Smooth muscle cell (in vitro differentiated cells): Measurements from ENCODE around the gene ITGB5. TPM values are rescaled to one million over a fixed set of nuclear protein-coding genes. Genes with fewer than 3 reads are reported as not detected.

Experiments used
- DNase-seq: peaks from one replicate; lab custom pipeline; 2025; ENCODE audit not compliant: unreplicated experiment; lab: John Stamatoyannopoulos, UW
- H2AFZ ChIP-seq: fragments of 200-600 bp; sonication (generic); 2 replicates; pipeline ENCODE4 v1.6.0; 2016; ENCODE audit warnings: antibody characterized with exemption, low read depth, mild to moderate bottlenecking
- H3F3A ChIP-seq: fragments of 200-600 bp; sonication (generic); 2 replicates; pipeline ENCODE4 v1.6.0; 2017; ENCODE audit warnings: antibody characterized with exemption, low read depth
- H3K27ac ChIP-seq: fragments of 200-600 bp; sonication (generic); 2 replicates; pipeline ENCODE4 v1.5.1; 2016; ENCODE audit warnings: low read depth, mild to moderate bottlenecking
- H3K27me3 ChIP-seq: fragments of 200-600 bp; sonication (generic); 2 replicates; pipeline ENCODE4 v1.6.1; 2016; ENCODE audit warnings: low read depth, mild to moderate bottlenecking
- H3K36me3 ChIP-seq: fragments of 200-600 bp; sonication (generic); 2 replicates; pipeline ENCODE4 v1.5.1; 2016; ENCODE audit warnings: low read depth
- H3K4me1 ChIP-seq: fragments of 200-600 bp; sonication (generic); 2 replicates; pipeline ENCODE4 v1.5.1; 2016; ENCODE audit warnings: low read depth
- H3K4me2 ChIP-seq: fragments of 200-600 bp; sonication (generic); 2 replicates; pipeline ENCODE4 v1.6.0; 2016; ENCODE audit warnings: mild to moderate bottlenecking
- H3K4me3 ChIP-seq: fragments of 200-600 bp; sonication (generic); 2 replicates; pipeline ENCODE4 v1.5.1; 2016; ENCODE audit warnings: mild to moderate bottlenecking
- H3K79me2 ChIP-seq: fragments of 200-600 bp; sonication (generic); 2 replicates; pipeline ENCODE4 v1.6.0; 2016; ENCODE audit warnings: low read depth, mild to moderate bottlenecking
- H3K9ac ChIP-seq: fragments of 200-600 bp; sonication (generic); 2 replicates; pipeline ENCODE4 v1.6.0; 2016; ENCODE audit warnings: low read depth
- H3K9me3 ChIP-seq: fragments of 200-600 bp; sonication (generic); replicated peaks from 2 replicates; pipeline ENCODE4 v1.5.1; 2016; ENCODE audit warnings: low read depth
- H4K20me1 ChIP-seq: fragments of 200-600 bp; sonication (generic); 2 replicates; pipeline ENCODE4 v1.6.0; 2016; ENCODE audit warnings: low read depth
- WGBS: methylation state at CpG from one replicate; pipeline ENCODE4 v1.1.7; 2016; ENCODE audit warnings: low lambda C conversion rate; 5-methylcytosine and 5-hydroxymethylcytosine counted together
- polyA plus RNA-seq: library from polyadenylated mRNA; unstranded; fragments of >200 nt; fragmentation: Nextera tagmentation; extraction: Ambion mirVana; gene quantifications from 2 replicates; pipeline ENCODE4 v1.2.1, GENCODE V29; 2016
- total RNA-seq: library from RNA; depleted of rRNA; stranded (reverse); fragments of >200 nt; gene quantifications from 2 replicates; pipeline ENCODE4 v1.2.3, GENCODE V29; 2014
- TF ChIP-seq, protein P1 (sequence below): fragments of 200-600 bp; sonication (generic); IDR thresholded peaks from 2 replicates; pipeline ENCODE4 v1.5.1; 2017; ENCODE audit warnings: borderline replicate concordance, mild to moderate bottlenecking, antibody characterized with exemption; ENCODE audit not compliant: insufficient read depth, poor library complexity, severe bottlenecking

The ITGB5 gene, protein sequence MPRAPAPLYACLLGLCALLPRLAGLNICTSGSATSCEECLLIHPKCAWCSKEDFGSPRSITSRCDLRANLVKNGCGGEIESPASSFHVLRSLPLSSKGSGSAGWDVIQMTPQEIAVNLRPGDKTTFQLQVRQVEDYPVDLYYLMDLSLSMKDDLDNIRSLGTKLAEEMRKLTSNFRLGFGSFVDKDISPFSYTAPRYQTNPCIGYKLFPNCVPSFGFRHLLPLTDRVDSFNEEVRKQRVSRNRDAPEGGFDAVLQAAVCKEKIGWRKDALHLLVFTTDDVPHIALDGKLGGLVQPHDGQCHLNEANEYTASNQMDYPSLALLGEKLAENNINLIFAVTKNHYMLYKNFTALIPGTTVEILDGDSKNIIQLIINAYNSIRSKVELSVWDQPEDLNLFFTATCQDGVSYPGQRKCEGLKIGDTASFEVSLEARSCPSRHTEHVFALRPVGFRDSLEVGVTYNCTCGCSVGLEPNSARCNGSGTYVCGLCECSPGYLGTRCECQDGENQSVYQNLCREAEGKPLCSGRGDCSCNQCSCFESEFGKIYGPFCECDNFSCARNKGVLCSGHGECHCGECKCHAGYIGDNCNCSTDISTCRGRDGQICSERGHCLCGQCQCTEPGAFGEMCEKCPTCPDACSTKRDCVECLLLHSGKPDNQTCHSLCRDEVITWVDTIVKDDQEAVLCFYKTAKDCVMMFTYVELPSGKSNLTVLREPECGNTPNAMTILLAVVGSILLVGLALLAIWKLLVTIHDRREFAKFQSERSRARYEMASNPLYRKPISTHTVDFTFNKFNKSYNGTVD
- total RNA-seq: 332 and 343 TPM in 2 replicates
- 276 and 403 TPM in 2 replicates for polyA plus RNA-seq

DNA sequence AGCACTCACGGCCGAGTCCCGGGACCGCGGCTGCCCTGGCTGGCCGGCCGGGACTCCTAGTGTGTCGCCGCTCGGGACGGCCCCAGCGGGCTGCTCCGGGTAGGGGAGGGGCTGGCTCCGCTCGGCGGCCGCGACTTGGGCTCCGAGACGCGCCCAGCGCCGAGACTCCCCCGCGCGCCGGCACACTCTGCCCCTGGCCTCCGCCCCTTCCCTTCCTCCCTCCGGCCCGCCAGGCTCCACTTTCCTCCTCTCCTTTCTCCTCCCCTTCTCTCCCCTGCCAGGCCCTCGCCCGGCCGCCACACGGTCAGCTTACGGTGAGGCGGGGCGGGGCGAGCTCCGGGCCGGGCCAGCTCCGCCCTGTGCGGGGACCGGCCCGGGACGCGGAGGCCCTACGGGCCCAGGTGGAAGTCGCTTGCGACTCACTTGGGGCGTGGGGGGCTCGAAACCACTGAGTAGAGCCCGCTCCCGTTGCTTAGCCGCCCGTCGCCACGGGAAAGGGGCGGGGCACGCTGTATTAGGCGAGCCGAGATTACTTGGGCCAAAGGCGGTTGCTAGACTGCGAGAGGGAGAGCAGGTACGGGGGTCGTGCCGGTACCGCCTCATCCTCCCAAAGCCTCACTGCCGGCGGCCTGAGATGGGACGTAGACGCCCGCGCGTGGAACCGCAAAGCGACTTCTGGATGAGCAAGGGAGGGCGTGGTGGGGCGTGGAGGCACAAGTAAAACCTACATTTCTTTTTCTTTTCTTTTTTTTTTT, at the start of gene ITGB5:
Gene ITGB5 (minus strand): TSS at position 189 of the 755 bp plus-strand sequence. CDS start 365 bp downstream, outside the sequence.
- Histone ChIP-seq H3K36me3 (no peaks in the 10 kb centered on the region), H3K27ac (peak within 1 kb of the TSS; percentile 76), H3K9me3 (no peaks in the 10 kb centered on the region), H3K27me3 (no peaks in the 10 kb centered on the region), H3K4me3 (peak within 1 kb of the TSS; percentile 87), H4K20me1 (no peaks in the 10 kb centered on the region), H3K9ac (peak within 1 kb of the TSS; percentile 81), H3F3A (peaks cover 14% of the 10 kb centered on the region), H2AFZ (peak within 1 kb of the TSS; percentile 90), H3K4me1 (peaks cover 32% of the 10 kb centered on the region), H3K79me2 (peaks cover 36% of the 10 kb centered on the region), H3K4me2 (peak within 1 kb of the TSS; percentile 97)
- DNase-seq: peak; percentile 61
- TF ChIP-seq, protein P1, sequence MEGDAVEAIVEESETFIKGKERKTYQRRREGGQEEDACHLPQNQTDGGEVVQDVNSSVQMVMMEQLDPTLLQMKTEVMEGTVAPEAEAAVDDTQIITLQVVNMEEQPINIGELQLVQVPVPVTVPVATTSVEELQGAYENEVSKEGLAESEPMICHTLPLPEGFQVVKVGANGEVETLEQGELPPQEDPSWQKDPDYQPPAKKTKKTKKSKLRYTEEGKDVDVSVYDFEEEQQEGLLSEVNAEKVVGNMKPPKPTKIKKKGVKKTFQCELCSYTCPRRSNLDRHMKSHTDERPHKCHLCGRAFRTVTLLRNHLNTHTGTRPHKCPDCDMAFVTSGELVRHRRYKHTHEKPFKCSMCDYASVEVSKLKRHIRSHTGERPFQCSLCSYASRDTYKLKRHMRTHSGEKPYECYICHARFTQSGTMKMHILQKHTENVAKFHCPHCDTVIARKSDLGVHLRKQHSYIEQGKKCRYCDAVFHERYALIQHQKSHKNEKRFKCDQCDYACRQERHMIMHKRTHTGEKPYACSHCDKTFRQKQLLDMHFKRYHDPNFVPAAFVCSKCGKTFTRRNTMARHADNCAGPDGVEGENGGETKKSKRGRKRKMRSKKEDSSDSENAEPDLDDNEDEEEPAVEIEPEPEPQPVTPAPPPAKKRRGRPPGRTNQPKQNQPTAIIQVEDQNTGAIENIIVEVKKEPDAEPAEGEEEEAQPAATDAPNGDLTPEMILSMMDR: no peak
- WGBS: 2% methylated on average over 67 of the region's 78 CpGs

DNA sequence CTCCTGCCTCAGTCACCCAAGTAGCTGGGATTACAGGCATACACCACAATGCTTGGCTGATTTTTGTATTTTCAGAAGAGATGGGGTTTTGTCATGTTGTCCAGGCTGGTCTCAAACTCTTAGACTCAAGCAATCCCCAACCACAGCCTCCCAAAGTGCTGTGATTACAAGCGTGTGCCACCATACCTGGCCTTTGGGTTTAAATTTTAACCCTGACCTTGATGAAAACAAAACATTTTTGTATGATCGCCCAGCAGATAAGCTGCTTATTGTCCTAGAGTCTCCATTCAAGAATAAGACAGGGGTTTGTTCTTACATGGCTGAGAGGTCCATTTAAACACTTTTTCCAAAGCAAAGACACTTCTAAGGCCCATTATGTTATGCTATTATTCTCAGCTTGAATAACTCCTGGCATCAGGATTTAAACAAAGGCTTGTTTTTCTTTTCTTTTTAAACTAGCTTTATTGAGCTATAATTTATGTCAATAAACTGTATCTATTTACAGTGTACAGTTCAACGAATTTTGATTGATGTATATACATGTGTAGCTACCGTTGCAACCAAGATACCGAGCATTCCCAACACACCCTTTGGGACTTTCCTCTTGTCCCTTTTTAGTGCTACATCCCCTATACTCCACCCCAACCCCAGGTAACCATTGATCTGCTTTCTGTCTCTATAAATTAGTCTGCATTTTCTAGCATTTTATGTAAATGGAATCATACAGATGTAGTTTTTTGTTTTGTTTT, 48.8 kb upstream of the ITGB5 start:
- no peaks in the 10 kb centered on the region for H3K36me3 ChIP-seq
- 92% methylated on average over 5 of the region's 5 CpGs for WGBS
- H3K4me3 ChIP-seq: no peak overlapping the region
- no peak overlapping the region for H2AFZ ChIP-seq
- H4K20me1 ChIP-seq: no peaks in the 10 kb centered on the region
- H3K9me3 ChIP-seq: no peaks in the 10 kb centered on the region
- no peak overlapping the region for H3K9ac ChIP-seq
- H3F3A ChIP-seq: no peaks in the 10 kb centered on the region
- H3K4me1 ChIP-seq: no peaks in the 10 kb centered on the region
- no peaks in the 10 kb centered on the region for H3K27me3 ChIP-seq
- no peak overlapping the region for H3K27ac ChIP-seq
- TF ChIP-seq, protein P1: no peak
- DNase-seq: no peak
- no peak overlapping the region for H3K4me2 ChIP-seq
- H3K79me2 ChIP-seq: no peaks in the 10 kb centered on the region

DNA sequence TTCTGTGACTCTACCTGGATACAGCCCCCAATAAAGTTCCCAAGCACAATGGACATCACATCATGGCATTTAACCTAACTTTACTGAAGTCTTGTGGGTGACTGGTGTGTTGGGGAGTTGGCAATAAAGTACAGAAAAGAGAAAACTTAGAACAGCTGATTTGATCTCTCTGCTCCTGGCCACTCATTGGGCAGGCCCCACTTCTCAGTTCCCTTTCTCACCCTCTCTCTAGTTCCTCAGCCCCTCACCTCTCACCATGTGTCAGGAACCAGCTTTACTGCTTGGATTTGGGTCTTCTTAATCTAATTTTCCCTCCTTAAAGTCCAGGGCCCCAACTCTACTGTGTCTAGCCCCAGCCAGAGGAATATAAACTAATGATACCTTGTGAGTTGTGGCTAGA, 48.1 kb upstream of the ITGB5 start:
- H3K27ac ChIP-seq: no peak overlapping the region

More for the DNA sequence above, 48.1 kb upstream of the ITGB5 start:
- Histone ChIP-seq H3K4me3 (no peak overlapping the region), H3K36me3 (no peaks in the 10 kb centered on the region), H3K4me1 (no peaks in the 10 kb centered on the region), H4K20me1 (no peaks in the 10 kb centered on the region), H3K27me3 (no peaks in the 10 kb centered on the region), H3F3A (no peaks in the 10 kb centered on the region), H3K4me2 (no peak overlapping the region), H2AFZ (no peak overlapping the region), H3K9me3 (no peaks in the 10 kb centered on the region), H3K79me2 (no peaks in the 10 kb centered on the region), H3K9ac (no peak overlapping the region)
- no peak for DNase-seq
- TF ChIP-seq, protein P1: no peak
